HCT116 (cell line): ENCODE measurements around the gene NEK8. TPM values are rescaled to one million over a fixed set of nuclear protein-coding genes. Genes with fewer than 3 reads are reported as not detected.

Experiments
- ATAC-seq: fragments of 200-7000 bp; cut with Tn5 transposase; 2 replicates; pipeline ENCODE4 v1.9.1; 2020; ENCODE audit warnings: mild to moderate bottlenecking, moderate library complexity
- BruUV-seq: library from RNA; stranded (reverse); fragments of 400-500 nt; replicated peaks from 2 replicates; lab custom pipeline; 2021; lab: Mats Ljungman, UMichigan
- CTCF ChIA-PET: fragments of 300-600 bp; sonication (Branson Sonifier 250); formaldehyde crosslinking; loops from one replicate; lab custom pipeline; 2021; ENCODE audit warnings: antibody characterized with exemption; lab: Charles Lee
- POLR2A ChIA-PET: fragments of 300-600, 350-600 bp; sonication (Branson Sonifier 250); formaldehyde crosslinking; loops from one replicate; lab custom pipeline; 2021; ENCODE audit warnings: antibody characterized with exemption; lab: Charles Lee
- RAD21 ChIA-PET, 2 experiments: fragments of 300-600 bp; sonication (Branson Sonifier 250); formaldehyde crosslinking; loops; one replicate each; lab custom pipeline; 2023; ENCODE audit warnings: low total read pairs in 2 of 2; ENCODE audit not compliant: uncharacterized antibody in 2 of 2, unreplicated experiment in 2 of 2, low non-redundant PET in 1 of 2; lab: Charles Lee
- DNase-seq: peaks from one replicate; pipeline ENCODE4 v3.0.0-alpha.2; 2010; ENCODE audit warnings: low read depth, low spot score
- H2AFZ ChIP-seq: fragments of 200-600 bp; shearing (Covaris generic), sonication (generic); 2 replicates; pipeline ENCODE4 v1.6.1; 2017; ENCODE audit warnings: low read depth, mixed run types, mixed read lengths, antibody characterized with exemption, low read length; ENCODE audit not compliant: poor library complexity, severe bottlenecking
- H3K27ac ChIP-seq: 2 replicates; pipeline ENCODE4 v1.5.1; 2012; ENCODE audit warnings: low read depth, low read length
- H3K27me3 ChIP-seq: fragments of 200-600 bp; sonication (generic); 2 replicates; pipeline ENCODE4 v1.6.1; 2016; ENCODE audit warnings: mixed run types, low read length, mixed read lengths; ENCODE audit not compliant: insufficient read depth
- H3K36me3 ChIP-seq, 2 experiments: fragments of 200-500 bp in 1 of 2; fragments of 200-600 bp in 1 of 2; sonication (Bioruptor generic) in 1 of 2; sonication (generic) in 1 of 2; 2 replicates each; pipeline versions ENCODE4 v1.5.1 to v1.6.1; 2014 to 2016; ENCODE audit warnings: low read length in 2 of 2, inconsistent platforms in 1 of 2, mixed read lengths in 1 of 2, mixed run types in 1 of 2; ENCODE audit not compliant: insufficient read depth in 2 of 2, control insufficient read depth in 1 of 2
- H3K4me1 ChIP-seq, 2 experiments: fragments of 200-600 bp in 1 of 2; sonication (generic) in 1 of 2; 2 replicates each; pipeline versions ENCODE4 v1.5.1 to v1.6.1; 2012 to 2017; ENCODE audit warnings: low read length in 2 of 2, inconsistent platforms in 1 of 2, mild to moderate bottlenecking in 1 of 2, mixed read lengths in 1 of 2, mixed run types in 1 of 2, moderate library complexity in 1 of 2; ENCODE audit not compliant: insufficient read depth in 2 of 2, control insufficient read depth in 1 of 2
- H3K4me2 ChIP-seq: fragments of 200-600 bp; sonication (generic); 2 replicates; pipeline ENCODE4 v1.6.1; 2017; ENCODE audit warnings: mixed run types, low read length, mixed read lengths
- H3K4me3 ChIP-seq, 2 experiments: fragments of 200-600 bp in 1 of 2; sonication (generic) in 1 of 2; replicated peaks in 1 of 2; 2 replicates each; pipeline ENCODE4 v1.5.1; 2011 to 2016; ENCODE audit warnings: low read length in 2 of 2, control low read depth in 1 of 2, low read depth in 1 of 2, mild to moderate bottlenecking in 1 of 2, mixed read lengths in 1 of 2, mixed run types in 1 of 2
- H3K79me2 ChIP-seq: fragments of 200-600 bp; sonication (generic); 2 replicates; pipeline ENCODE4 v1.6.1; 2017; ENCODE audit warnings: mild to moderate bottlenecking, mixed run types, low read length, moderate library complexity, mixed read lengths; ENCODE audit not compliant: insufficient read depth
- H3K9ac ChIP-seq: fragments of 200-600 bp; sonication (generic); 2 replicates; pipeline ENCODE4 v1.6.1; 2016; ENCODE audit warnings: low read length, mixed read lengths
- H3K9me2 ChIP-seq: fragments of 200-600 bp; sonication (generic), shearing (Covaris generic); 2 replicates; pipeline ENCODE4 v1.6.1; 2017; ENCODE audit warnings: mixed run types, mild to moderate bottlenecking, moderate library complexity; ENCODE audit not compliant: insufficient read depth
- H3K9me3 ChIP-seq, 2 experiments: fragments of 200-500 bp in 1 of 2; fragments of 200-600 bp in 1 of 2; sonication (Bioruptor generic) in 1 of 2; sonication (generic) in 1 of 2; 2 replicates each; pipeline ENCODE4 v1.6.1; 2014 to 2017; ENCODE audit warnings: low read length in 2 of 2, mixed read lengths in 2 of 2, inconsistent platforms in 1 of 2, low read depth in 1 of 2, mild to moderate bottlenecking in 1 of 2, mixed run types in 1 of 2, moderate library complexity in 1 of 2; ENCODE audit not compliant: control insufficient read depth in 1 of 2, insufficient read depth in 1 of 2
- H4K20me1 ChIP-seq: fragments of 200-600 bp; sonication (generic), shearing (Covaris generic); 2 replicates; pipeline ENCODE4 v1.6.1; 2017; ENCODE audit warnings: mixed run types, mild to moderate bottlenecking, moderate library complexity; ENCODE audit not compliant: insufficient read depth
- EGR1 ChIP-seq: IDR thresholded peaks from 2 replicates; pipeline ENCODE4 v1.6.1; 2012; ENCODE audit warnings: low read depth
- ELF1 ChIP-seq: IDR thresholded peaks from 2 replicates; pipeline ENCODE4 v1.6.1; 2012; ENCODE audit warnings: low read depth, borderline replicate concordance
- JUND ChIP-seq: IDR thresholded peaks from 2 replicates; pipeline ENCODE4 v1.6.1; 2012
- RAD21 ChIP-seq: IDR thresholded peaks from 2 replicates; pipeline ENCODE4 v1.6.1; 2012; ENCODE audit warnings: low read depth, mild to moderate bottlenecking
- SIN3A ChIP-seq: IDR thresholded peaks from 2 replicates; pipeline ENCODE4 v1.6.1; 2012; ENCODE audit warnings: low read depth
- SRF ChIP-seq: IDR thresholded peaks from 2 replicates; pipeline ENCODE4 v1.6.1; 2012; ENCODE audit warnings: low read depth
- TCF7L2 ChIP-seq: IDR thresholded peaks from 2 replicates; pipeline ENCODE4 v1.7.0; 2011; ENCODE audit warnings: borderline replicate concordance, inconsistent platforms; ENCODE audit not compliant: insufficient read depth, insufficient read length; ENCODE audit errors: extremely low read depth
- ZFX ChIP-seq: fragments of 450-650 bp; IDR thresholded peaks from 2 replicates; pipeline ENCODE4 v1.6.1; 2017
- intact Hi-C: fragments of 100-400 bp; cut with micrococcal nuclease; formaldehyde crosslinking; loops from 2 replicates; pipeline ENCODE4 v1.10.0; 2022
- total RNA-seq: library from RNA; stranded (reverse); gene quantifications from one replicate; pipeline ENCODE4 v1.2.1, GENCODE V29; 2021; ENCODE audit not compliant: unreplicated experiment
- TF ChIP-seq, protein P1 (sequence below): IDR thresholded peaks from 2 replicates; pipeline ENCODE4 v1.6.1; 2012; ENCODE audit warnings: low read depth
- TF ChIP-seq, protein P2 (sequence below), 3 experiments: fragments of 200-600 bp in 1 of 3; sonication (generic) in 1 of 3; IDR thresholded peaks in 2 of 3; conservative IDR thresholded peaks in 1 of 3; 2 replicates each; pipeline ENCODE4 v1.5.1; 2012 to 2017; ENCODE audit warnings: low read depth in 2 of 3, low read length in 2 of 3, antibody characterized with exemption in 1 of 3, borderline replicate concordance in 1 of 3, control low read depth in 1 of 3, mild to moderate bottlenecking in 1 of 3, mixed read lengths in 1 of 3, mixed run types in 1 of 3, moderate library complexity in 1 of 3; ENCODE audit not compliant: insufficient read depth in 1 of 3

Gene NEK8
- total RNA-seq, 1 experiment from 2014 or later, result 7.0 TPM

DNA sequence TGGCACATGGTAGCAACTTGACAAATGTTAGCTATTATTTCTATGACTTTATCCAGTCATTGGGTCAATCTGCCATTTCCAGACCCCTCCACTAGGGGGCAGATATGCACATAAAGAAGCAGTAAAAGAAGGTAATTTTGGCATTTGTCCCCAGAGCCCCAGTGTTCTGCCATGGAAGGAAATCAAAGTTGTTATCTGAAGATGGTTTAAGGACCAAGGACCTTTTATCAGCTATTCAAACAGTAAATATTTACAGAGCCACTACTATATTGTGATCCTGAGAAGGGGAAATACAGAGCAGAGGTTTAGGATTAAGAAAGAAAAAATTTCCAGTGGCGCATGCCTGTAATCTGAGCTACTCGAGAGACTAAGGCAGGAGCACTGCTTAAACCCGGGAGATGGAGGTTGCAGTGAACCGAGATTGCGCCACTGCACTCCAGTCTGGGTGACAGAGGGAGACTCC is 35.2 kb downstream of the NEK8 start:
- Histone ChIP-seq H3K79me2 (peaks cover 11% of the 10 kb centered on the region; the same call in 1 of the 2 replicates), H3K9me2 (no peaks in the 10 kb centered on the region), H3K4me2 (no peak overlapping the region), H2AFZ (no peak overlapping the region), H3K36me3 (peaks cover 4 to 19% of the 10 kb centered on the region in 2 experiments; a peak in 3 of 4 replicates), H3K4me3 (no peak overlapping the region), H3K27me3 (no peaks in the 10 kb centered on the region), H3K4me1 (peaks cover 0 to 13% of the 10 kb centered on the region in 2 experiments; a peak in 3 of 4 replicates), H3K27ac (no peak overlapping the region), H3K9me3 (no peaks in the 10 kb centered on the region), H3K9ac (no peak overlapping the region), H4K20me1 (no peaks in the 10 kb centered on the region)
- ChIA-PET CTCF (interaction anchor here (0.6 to 5.6 kb wide), 40 partner anchors 9 to 353 kb away, joined by 3 to 61 read pairs (median 4); partner anchors contain the start of genes DHRS13, FAM222B, NEK8 and PHF12), RAD21 (interaction anchor here (0.6 to 2.3 kb wide), 11 partner anchors 23 to 116 kb away, joined by 3 to 10 read pairs (median 4); partner anchors contain the start of gene TLCD1 (in 2 of the 2)), POLR2A (interaction anchor here (0.7 to 1.0 kb wide), 5 partner anchors 11 to 46 kb away, joined by 3 to 6 read pairs (median 4); partner anchors contain the start of gene TLCD1)
- intact Hi-C loops, result loop anchor here (1.0 to 10.0 kb wide), 4 partner anchors 115 to 351 kb away; partner anchors contain the start of gene DHRS13
- BruUV-seq, result no TSS peak
- ATAC-seq (peak; percentile 78), DNase-seq (peak; percentile 53)
- TF ChIP-seq SIN3A (0 out of 2 replicates have a peak, but pooled peaks have one; percentile 0), ELF1 (no peak), RAD21 (peak; percentile 89), SRF (no peak), ZFX (no peak), EGR1 (no peak), TCF7L2 (no peak), JUND (no peak)
- TF ChIP-seq, protein P1, sequence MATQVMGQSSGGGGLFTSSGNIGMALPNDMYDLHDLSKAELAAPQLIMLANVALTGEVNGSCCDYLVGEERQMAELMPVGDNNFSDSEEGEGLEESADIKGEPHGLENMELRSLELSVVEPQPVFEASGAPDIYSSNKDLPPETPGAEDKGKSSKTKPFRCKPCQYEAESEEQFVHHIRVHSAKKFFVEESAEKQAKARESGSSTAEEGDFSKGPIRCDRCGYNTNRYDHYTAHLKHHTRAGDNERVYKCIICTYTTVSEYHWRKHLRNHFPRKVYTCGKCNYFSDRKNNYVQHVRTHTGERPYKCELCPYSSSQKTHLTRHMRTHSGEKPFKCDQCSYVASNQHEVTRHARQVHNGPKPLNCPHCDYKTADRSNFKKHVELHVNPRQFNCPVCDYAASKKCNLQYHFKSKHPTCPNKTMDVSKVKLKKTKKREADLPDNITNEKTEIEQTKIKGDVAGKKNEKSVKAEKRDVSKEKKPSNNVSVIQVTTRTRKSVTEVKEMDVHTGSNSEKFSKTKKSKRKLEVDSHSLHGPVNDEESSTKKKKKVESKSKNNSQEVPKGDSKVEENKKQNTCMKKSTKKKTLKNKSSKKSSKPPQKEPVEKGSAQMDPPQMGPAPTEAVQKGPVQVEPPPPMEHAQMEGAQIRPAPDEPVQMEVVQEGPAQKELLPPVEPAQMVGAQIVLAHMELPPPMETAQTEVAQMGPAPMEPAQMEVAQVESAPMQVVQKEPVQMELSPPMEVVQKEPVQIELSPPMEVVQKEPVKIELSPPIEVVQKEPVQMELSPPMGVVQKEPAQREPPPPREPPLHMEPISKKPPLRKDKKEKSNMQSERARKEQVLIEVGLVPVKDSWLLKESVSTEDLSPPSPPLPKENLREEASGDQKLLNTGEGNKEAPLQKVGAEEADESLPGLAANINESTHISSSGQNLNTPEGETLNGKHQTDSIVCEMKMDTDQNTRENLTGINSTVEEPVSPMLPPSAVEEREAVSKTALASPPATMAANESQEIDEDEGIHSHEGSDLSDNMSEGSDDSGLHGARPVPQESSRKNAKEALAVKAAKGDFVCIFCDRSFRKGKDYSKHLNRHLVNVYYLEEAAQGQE, result no peak
- TF ChIP-seq, protein P2, sequence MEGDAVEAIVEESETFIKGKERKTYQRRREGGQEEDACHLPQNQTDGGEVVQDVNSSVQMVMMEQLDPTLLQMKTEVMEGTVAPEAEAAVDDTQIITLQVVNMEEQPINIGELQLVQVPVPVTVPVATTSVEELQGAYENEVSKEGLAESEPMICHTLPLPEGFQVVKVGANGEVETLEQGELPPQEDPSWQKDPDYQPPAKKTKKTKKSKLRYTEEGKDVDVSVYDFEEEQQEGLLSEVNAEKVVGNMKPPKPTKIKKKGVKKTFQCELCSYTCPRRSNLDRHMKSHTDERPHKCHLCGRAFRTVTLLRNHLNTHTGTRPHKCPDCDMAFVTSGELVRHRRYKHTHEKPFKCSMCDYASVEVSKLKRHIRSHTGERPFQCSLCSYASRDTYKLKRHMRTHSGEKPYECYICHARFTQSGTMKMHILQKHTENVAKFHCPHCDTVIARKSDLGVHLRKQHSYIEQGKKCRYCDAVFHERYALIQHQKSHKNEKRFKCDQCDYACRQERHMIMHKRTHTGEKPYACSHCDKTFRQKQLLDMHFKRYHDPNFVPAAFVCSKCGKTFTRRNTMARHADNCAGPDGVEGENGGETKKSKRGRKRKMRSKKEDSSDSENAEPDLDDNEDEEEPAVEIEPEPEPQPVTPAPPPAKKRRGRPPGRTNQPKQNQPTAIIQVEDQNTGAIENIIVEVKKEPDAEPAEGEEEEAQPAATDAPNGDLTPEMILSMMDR (IDR thresholded peaks at IDR 0.05 in 2 of 3, conservative IDR thresholded peaks at IDR 0.05 in 1 of 3; ENCODE audit: borderline replicate concordance in 1 of 3, insufficient read depth in 1 of 3, low read depth in 2 of 3, low read length in 2 of 3), result peak; percentile 79 to 95 (median 85)
